Effector memory CD8-positive, alpha-beta T cell (primary cell): ENCODE data around the gene TAGLN2.
A peak's percentile ranks its signal among the peaks of the same experiment; 100 is the strongest.

ENCODE experiments used
- ATAC-seq: fragments of 150-1000 bp; cut with Tn5 transposase; replicated peaks from 2 replicates; pipeline ENCODE4 v1.10.0; 2021; ENCODE audit warnings: mild to moderate bottlenecking, moderate library complexity
- DNase-seq, 3 experiments: peaks; one replicate each; pipeline ENCODE4 v3.0.0; 2021
- H3K27ac Mint-ChIP-seq, 2 donors: one replicate each; pipeline ENCODE4 v1.8.0; 2022; ENCODE audit warnings: mild to moderate bottlenecking in 2 of 2, mixed read lengths in 2 of 2, moderate library complexity in 2 of 2
- H3K27me3 Mint-ChIP-seq, 2 donors: one replicate each; pipeline ENCODE4 v1.8.0; 2022; ENCODE audit warnings: mixed read lengths in 2 of 2
- H3K36me3 Mint-ChIP-seq: one replicate; pipeline ENCODE4 v1.8.0; 2022; ENCODE audit warnings: mild to moderate bottlenecking, moderate library complexity, mixed read lengths; ENCODE audit not compliant: insufficient read depth
- H3K4me1 Mint-ChIP-seq, 2 donors: one replicate each; pipeline ENCODE4 v1.8.0; 2022; ENCODE audit warnings: low read depth in 2 of 2, mixed read lengths in 2 of 2
- H3K4me3 Mint-ChIP-seq, 2 donors: one replicate each; pipeline ENCODE4 v1.8.0; 2022; ENCODE audit warnings: mild to moderate bottlenecking in 2 of 2, mixed read lengths in 2 of 2, moderate library complexity in 2 of 2
- H3K9me3 Mint-ChIP-seq, 2 donors: one replicate each; pipeline ENCODE4 v1.8.0; 2022; ENCODE audit warnings: mixed read lengths in 2 of 2

TAGLN2 gene

DNA sequence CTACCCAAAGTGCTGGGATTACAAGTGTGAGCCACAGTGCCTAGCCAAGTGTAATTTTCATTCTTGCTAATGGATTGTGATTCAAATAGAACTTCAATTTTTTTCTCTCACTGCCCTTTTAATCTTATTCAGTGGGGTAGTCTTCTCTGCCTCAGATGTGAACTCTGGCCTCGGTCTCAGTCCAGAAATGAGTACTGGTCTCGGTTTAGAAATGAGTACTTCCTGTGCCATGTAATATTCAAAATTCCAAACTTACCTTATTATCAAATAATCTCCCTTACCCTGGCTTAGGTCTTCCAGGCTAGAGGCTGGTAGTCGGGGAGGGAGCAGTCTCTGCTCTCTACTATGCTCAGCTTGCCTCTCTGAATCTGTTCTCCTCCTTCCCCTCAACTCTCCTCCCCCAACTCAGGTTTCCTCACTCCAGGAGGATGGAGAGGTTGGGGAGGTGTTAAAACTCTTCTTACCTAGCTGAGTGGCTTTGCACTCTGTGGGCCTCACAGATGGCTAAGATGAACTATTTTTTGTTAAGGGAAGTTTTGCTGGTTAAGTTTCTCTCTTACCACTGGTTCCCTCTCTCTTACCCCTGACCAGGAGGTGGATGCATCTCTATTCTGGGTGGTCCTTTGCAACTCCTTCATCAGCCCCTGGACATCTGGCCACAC, 33.5 kb upstream of the TAGLN2 start:
- peaks cover 25 to 31% of the 10 kb centered on the region in 2 donors for H3K27me3 Mint-ChIP-seq
- no peaks in the 10 kb centered on the region for H3K9me3 Mint-ChIP-seq
- H3K27ac Mint-ChIP-seq, result no peak overlapping the region
- H3K4me3 Mint-ChIP-seq, result no peak overlapping the region
- DNase-seq (no peak), ATAC-seq (no peak)
- H3K36me3 Mint-ChIP-seq, result no peaks in the 10 kb centered on the region
- H3K4me1 Mint-ChIP-seq, result no peaks in the 10 kb centered on the region

DNA sequence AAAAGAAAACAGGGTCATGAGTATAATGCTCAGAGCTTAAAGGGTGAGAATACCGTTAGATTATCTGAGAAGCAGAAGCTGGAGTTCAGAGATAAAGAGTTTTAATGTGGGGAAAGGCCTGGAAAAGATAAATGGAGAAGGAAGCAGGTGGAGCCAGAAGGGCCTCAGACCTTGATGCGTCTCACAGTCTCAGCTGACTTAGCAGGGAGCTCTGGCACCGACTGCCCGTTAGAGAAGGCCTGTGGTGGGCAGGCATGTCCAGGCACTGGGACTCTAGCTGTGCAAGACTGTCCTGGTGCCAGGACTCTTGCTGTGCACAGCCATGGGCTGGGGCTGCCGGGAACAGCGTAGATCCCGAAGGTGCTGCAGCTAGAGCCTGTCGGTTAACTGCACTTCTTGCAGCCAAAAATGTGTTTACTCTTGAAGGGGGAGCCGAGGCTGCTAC, 32.5 kb upstream of the TAGLN2 start:
- Mint-ChIP-seq H3K4me1 (no peaks in the 10 kb centered on the region), H3K27ac (no peak overlapping the region), H3K36me3 (no peaks in the 10 kb centered on the region), H3K9me3 (no peaks in the 10 kb centered on the region), H3K4me3 (no peak overlapping the region), H3K27me3 (peaks cover 31 to 41% of the 10 kb centered on the region in 2 donors)
- DNase-seq (no peak), ATAC-seq (no peak)

- H3K4me1 Mint-ChIP-seq, result no peaks in the 10 kb centered on the region
- H3K27ac Mint-ChIP-seq, result no peak overlapping the region
- peaks cover 47 to 65% of the 10 kb centered on the region in 2 donors for H3K27me3 Mint-ChIP-seq
- no peak for DNase-seq
- no peak for ATAC-seq
- H3K36me3 Mint-ChIP-seq, result no peaks in the 10 kb centered on the region
- H3K4me3 Mint-ChIP-seq, result no peak overlapping the region
- no peaks in the 10 kb centered on the region for H3K9me3 Mint-ChIP-seq
Measured at GRCh38 chr1:159955456-159955855, 30.1 kb upstream of the TAGLN2 start.

- Mint-ChIP-seq H3K27ac (no peak within 1 kb of the TSS), H3K36me3 (no peaks in the 10 kb centered on the region), H3K4me3 (no peak within 1 kb of the TSS), H3K4me1 (no peaks in the 10 kb centered on the region), H3K27me3 (peaks cover 42 to 68% of the 10 kb centered on the region in 2 donors), H3K9me3 (no peaks in the 10 kb centered on the region)
- no peak for DNase-seq
- peak; percentile 14 for ATAC-seq
Measured at GRCh38 chr1:159953536-159954515, 28.5 kb upstream of the TAGLN2 start, which contains the start of gene SLAMF9. Gene SLAMF9 (minus strand): TSS chr1:159954237. CDS start chr1:159954137, 100 bp downstream.

DNA sequence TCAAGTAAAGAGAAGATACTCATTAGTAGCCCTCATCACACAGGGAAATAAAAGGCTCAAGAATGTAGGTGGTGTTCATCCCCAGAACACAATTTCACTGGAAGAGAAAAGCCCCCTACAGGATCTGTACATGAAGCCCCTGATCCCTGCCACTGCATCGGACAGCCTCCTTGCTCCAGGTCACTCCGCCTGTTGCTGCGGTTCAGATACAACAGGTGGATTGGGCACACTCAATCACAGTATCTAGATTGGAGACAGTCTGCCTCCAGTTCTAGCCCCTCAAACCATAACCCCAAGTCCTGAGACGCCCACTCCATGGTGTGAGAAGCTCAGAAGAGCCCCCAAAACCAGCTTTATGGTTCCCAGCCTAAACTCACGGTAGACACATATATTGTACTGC, 27.6 kb upstream of the TAGLN2 start:
- Mint-ChIP-seq H3K4me3 (no peak overlapping the region), H3K27me3 (peaks cover 41 to 67% of the 10 kb centered on the region in 2 donors), H3K27ac (no peak overlapping the region), H3K36me3 (no peaks in the 10 kb centered on the region), H3K9me3 (no peaks in the 10 kb centered on the region), H3K4me1 (no peaks in the 10 kb centered on the region)
- DNase-seq, result no peak
- no peak for ATAC-seq

DNA sequence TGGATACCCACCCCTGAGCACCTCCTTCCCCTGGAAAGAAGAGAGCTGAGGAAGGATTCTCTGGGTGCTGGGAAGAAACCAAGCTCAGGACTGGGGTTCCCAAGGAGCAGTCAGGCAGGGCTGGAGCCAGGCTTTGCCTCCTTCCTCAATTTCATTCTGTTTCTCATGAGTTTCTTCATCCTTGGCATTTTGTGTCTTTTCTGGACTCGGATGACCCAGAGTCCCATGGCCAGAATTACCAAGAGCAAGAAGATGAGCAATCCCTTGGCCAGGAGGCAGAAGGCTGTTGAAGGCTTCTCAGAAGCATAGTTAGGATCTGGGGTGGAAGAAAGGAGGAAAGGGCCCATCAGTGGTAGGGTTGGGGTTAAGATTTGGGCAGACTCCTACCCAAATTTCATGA, 26.2 kb upstream of the TAGLN2 start:
- no peak overlapping the region for H3K27ac Mint-ChIP-seq
- no peak overlapping the region for H3K4me3 Mint-ChIP-seq
- peaks cover 41 to 63% of the 10 kb centered on the region in 2 donors for H3K27me3 Mint-ChIP-seq

GRCh38 chr1:159951016-159951415, 25.7 kb upstream of the TAGLN2 start:
- no peak for ATAC-seq
- no peaks in the 10 kb centered on the region for H3K9me3 Mint-ChIP-seq
- peaks cover 41 to 58% of the 10 kb centered on the region in 2 donors for H3K27me3 Mint-ChIP-seq
- H3K4me3 Mint-ChIP-seq, result no peak overlapping the region
- no peaks in the 10 kb centered on the region for H3K36me3 Mint-ChIP-seq
- DNase-seq, result no peak
- no peak overlapping the region for H3K27ac Mint-ChIP-seq
- H3K4me1 Mint-ChIP-seq, result no peaks in the 10 kb centered on the region

More for the DNA sequence above, 26.2 kb upstream of the TAGLN2 start:
- DNase-seq (no peak), ATAC-seq (no peak)
- Mint-ChIP-seq H3K9me3 (no peaks in the 10 kb centered on the region), H3K36me3 (no peaks in the 10 kb centered on the region), H3K4me1 (no peaks in the 10 kb centered on the region)

GRCh38 chr1:159949981-159950381, 24.7 kb upstream of the TAGLN2 start:
- no peak overlapping the region for H3K27ac Mint-ChIP-seq
- DNase-seq (no peak), ATAC-seq (no peak)
- no peaks in the 10 kb centered on the region for H3K9me3 Mint-ChIP-seq
- peaks cover 47 to 68% of the 10 kb centered on the region in 2 donors for H3K27me3 Mint-ChIP-seq
- H3K36me3 Mint-ChIP-seq, result no peaks in the 10 kb centered on the region
- peaks cover 6% of the 10 kb centered on the region in 2 donors for H3K4me1 Mint-ChIP-seq
- H3K4me3 Mint-ChIP-seq, result no peak overlapping the region

DNA sequence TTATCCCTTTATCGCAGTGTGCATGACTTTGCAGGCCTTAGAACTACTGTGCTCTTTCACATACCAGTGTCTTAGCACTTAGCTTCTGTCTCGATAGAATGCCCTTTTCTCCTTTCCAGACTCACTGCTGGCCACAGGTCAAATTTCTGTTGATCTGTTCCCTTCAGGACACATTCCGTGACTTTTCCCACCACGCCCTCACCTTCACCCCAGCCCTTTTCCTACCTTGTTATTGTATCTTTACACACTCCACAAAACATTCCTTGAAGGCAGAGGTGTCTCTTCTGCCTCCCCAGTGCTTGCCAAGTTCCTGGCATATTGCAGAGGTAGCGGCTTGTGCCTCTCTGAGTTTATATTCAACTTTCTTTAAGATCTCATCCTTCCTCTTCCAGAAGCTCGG, 23.8 kb upstream of the TAGLN2 start:
- H3K4me1 Mint-ChIP-seq, result peaks cover 10% of the 10 kb centered on the region in 2 donors
- DNase-seq (no peak), ATAC-seq (no peak)
- peak overlapping the region in 1 of 2 donors; percentile 14 for H3K27ac Mint-ChIP-seq
- no peak overlapping the region for H3K4me3 Mint-ChIP-seq
- peaks cover 52 to 70% of the 10 kb centered on the region in 2 donors for H3K27me3 Mint-ChIP-seq
- H3K36me3 Mint-ChIP-seq, result no peaks in the 10 kb centered on the region
- no peaks in the 10 kb centered on the region for H3K9me3 Mint-ChIP-seq

DNA sequence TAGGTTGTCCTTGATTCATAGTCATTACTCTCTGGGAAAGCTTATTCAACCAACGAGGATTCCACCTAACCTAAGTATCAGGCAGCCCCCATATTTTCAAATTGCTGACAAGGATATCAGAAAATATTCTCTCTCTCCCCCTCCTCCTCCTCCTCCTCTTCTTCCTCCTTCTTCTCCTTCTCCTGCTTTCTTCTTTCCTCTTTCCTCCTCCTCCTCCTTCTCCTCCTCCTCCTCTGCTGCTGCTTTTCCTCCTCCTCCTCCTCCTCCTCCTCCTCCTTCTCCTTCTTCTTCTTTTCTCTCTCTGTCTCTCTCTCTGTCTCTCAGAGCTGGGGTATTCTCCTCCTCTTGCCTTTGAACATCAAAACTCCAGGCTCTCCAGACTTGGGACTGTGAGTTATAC, 22.6 kb upstream of the TAGLN2 start:
- H3K27me3 Mint-ChIP-seq, result peaks cover 53 to 70% of the 10 kb centered on the region in 2 donors
- H3K4me3 Mint-ChIP-seq, result no peak overlapping the region
- ATAC-seq, result no peak
- H3K9me3 Mint-ChIP-seq, result no peaks in the 10 kb centered on the region
- H3K4me1 Mint-ChIP-seq, result peaks cover 10% of the 10 kb centered on the region in 2 donors
- H3K36me3 Mint-ChIP-seq, result no peaks in the 10 kb centered on the region
- H3K27ac Mint-ChIP-seq, result no peak overlapping the region
- DNase-seq, result no peak

- ATAC-seq (no peak), DNase-seq (no peak)
- Mint-ChIP-seq H3K4me3 (peak overlapping the region; percentile 52 to 73), H3K27ac (no peak overlapping the region), H3K9me3 (no peaks in the 10 kb centered on the region), H3K27me3 (peaks cover 39 to 70% of the 10 kb centered on the region in 2 donors), H3K36me3 (no peaks in the 10 kb centered on the region), H3K4me1 (peaks cover 10% of the 10 kb centered on the region in 2 donors)
Measured at GRCh38 chr1:159946242-159947187, 21.2 kb upstream of the TAGLN2 start.

- H3K27ac Mint-ChIP-seq, result peak within 1 kb of the TSS in 1 of 2 donors; percentile 11
Measured at GRCh38 chr1:159945483-159946241, 20.4 kb upstream of the TAGLN2 start, which contains the start of gene IGSF9. Gene IGSF9 (minus strand): TSS chr1:159945613. CDS start chr1:159943454, 2,159 bp downstream.

More at GRCh38 chr1:159945483-159946241, 20.4 kb upstream of the TAGLN2 start, which contains the start of gene IGSF9:
- Mint-ChIP-seq H3K36me3 (no peaks in the 10 kb centered on the region), H3K4me1 (peaks cover 10% of the 10 kb centered on the region in 2 donors), H3K27me3 (peaks cover 31 to 70% of the 10 kb centered on the region in 2 donors), H3K4me3 (peak within 1 kb of the TSS; percentile 52 to 73), H3K9me3 (no peaks in the 10 kb centered on the region)
- peak; percentile 97 for ATAC-seq
- DNase-seq, result peak; percentile 61 to 72 (median 71)
